AG04450 (cell line): ENCODE results near the gene GAGE12D. TPM values are rescaled to one million over a fixed set of nuclear protein-coding genes. Genes with fewer than 3 reads are reported as not detected.

Source experiments
- polyA plus RNA-seq: library from polyadenylated mRNA; depleted of rRNA; stranded (reverse); fragments of >200 nt; gene quantifications from 2 replicates; pipeline ENCODE4 v1.2.3, GENCODE V29; 2011; rRNA removed
- small RNA-seq: library from RNA; depleted of rRNA; stranded (forward); fragments of <200 nt; gene quantifications from one replicate; pipeline ENCODE3, GENCODE V24; 2012; ENCODE audit warnings: low read depth; ENCODE audit not compliant: insufficient read length

GAGE12D gene
- polyA plus RNA-seq, 1 experiment, result not detected

Small RNA genes lying within 50 kb of the gene (small RNA-seq; reads per million reads assigned to genes)
- gene GAGE12B, result not detected

Other genes starting within 250 kb of the GAGE12D start
- gene GAGE10, start 238.1 kb upstream of the GAGE12D start, polyA plus RNA-seq, result not detected in 2 replicates
- not detected in 2 replicates for gene GAGE12J, start 219.7 kb upstream of the GAGE12D start, polyA plus RNA-seq
- gene GAGE13, start 210.2 kb upstream of the GAGE12D start, polyA plus RNA-seq, result not detected in 2 replicates
- not detected in 2 replicates for gene GAGE12C, start 9.6 kb upstream of the GAGE12D start, polyA plus RNA-seq
- not detected in 2 replicates for gene GAGE12E, start 9.6 kb downstream of the GAGE12D start, polyA plus RNA-seq
- gene GAGE12F, start 19.1 kb downstream of the GAGE12D start, polyA plus RNA-seq, result not detected in 2 replicates
- gene GAGE12G, start 28.7 kb downstream of the GAGE12D start, polyA plus RNA-seq, result not detected in 2 replicates
- gene GAGE12H, start 38.2 kb downstream of the GAGE12D start, polyA plus RNA-seq, result not detected in 2 replicates
- not detected in 2 replicates for gene GAGE2A, start 47.8 kb downstream of the GAGE12D start, polyA plus RNA-seq
- gene GAGE1, start 57.3 kb downstream of the GAGE12D start, polyA plus RNA-seq, result not detected in 2 replicates
- gene PAGE1, start 154.3 kb downstream of the GAGE12D start, polyA plus RNA-seq, result not detected in 2 replicates